NOMO-1 treated with DMSO at 0.1 percent for 48 hours (cell line): Measurements from ENCODE around the gene B3GALT5.

Experiments used
- DNase-seq: peaks from one replicate; lab custom pipeline; 2025; ENCODE audit not compliant: unreplicated experiment; lab: John Stamatoyannopoulos, UW

The B3GALT5 gene

DNA sequence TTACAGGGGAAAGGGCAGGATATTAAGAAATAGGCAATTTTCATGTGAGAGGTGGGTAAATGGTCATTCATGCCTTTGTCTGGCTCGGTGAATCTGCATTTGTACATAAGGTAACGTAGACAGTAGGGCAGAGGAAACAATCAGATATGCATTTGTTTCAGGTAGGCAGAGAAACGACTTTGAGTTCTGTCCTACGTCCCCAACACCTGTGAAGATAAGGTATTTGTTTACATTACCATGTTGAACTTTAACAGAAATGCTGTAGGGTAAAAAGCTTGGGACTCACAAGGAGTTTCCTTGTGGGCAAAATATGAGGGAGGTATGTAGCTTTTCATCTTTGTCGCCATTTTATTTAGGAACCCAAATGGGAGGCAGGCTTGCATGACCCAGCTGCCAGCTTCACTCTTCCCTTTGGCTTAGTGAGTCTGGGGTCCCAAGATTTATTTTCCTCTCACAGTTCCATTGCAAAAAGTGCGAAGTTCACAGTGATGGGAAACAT is 31.4 kb downstream of the B3GALT5 start:
- DNase-seq, result no peak

DNA sequence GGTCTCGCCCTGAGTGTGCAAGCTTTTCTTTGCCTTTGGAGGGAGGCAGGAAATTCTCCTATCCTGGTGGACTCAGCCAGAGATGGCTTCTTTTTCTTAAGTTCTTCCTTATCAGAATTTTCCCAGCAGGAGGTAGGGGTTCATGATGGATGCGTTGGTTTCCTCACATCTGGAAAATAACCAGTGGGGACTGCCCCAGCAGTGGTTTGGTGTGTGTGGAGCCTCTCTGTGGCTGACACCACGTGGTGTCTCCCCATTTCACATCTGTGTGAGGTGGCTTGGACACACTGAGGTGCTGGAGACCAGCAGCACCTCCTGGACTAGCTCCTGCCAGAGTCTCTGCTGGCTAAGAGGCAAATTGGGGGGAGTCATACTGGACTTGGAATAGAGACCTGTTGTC is 32.6 kb downstream of the B3GALT5 start:
- DNase-seq, result no peak

DNA sequence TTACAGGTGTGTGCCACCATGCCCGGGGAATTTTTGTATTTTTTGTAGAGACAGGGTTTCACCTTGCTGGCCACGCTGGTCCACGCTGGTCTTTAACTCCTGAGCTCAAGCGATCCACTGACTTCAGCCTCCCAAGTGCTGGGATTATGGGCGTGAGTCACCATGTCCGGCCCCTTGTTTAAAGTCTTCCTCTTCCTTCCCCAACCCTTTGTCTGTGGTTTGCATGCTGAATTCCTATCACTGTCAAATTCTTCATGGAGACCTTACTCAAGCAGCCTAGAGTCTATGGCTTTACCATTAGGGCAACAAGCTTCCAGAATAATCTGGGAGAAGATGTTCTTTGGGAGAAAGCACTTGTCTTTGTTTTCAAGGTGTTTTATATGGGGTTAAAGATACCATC is 34.7 kb downstream of the B3GALT5 start:
- DNase-seq, result no peak

DNA sequence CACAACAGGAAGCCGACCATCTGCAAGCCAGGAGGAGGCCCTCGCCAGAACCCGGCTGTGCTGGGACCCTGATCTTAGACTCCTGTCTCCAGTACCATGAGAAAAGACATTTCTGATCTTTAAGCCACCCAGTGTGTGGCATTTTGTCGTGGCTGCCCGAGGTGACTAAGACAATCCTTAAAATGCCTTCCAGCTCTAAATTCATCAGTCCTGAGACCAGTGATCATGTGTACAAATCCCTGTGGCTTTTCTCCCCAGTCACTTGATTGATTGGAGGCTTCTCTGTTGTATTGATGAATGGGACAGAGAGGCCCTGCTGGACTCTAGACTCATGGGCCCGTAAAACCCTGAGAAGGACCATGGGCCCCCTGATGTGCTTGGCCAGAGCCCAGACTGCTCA is 36.1 kb downstream of the B3GALT5 start:
- DNase-seq, result no peak

DNA sequence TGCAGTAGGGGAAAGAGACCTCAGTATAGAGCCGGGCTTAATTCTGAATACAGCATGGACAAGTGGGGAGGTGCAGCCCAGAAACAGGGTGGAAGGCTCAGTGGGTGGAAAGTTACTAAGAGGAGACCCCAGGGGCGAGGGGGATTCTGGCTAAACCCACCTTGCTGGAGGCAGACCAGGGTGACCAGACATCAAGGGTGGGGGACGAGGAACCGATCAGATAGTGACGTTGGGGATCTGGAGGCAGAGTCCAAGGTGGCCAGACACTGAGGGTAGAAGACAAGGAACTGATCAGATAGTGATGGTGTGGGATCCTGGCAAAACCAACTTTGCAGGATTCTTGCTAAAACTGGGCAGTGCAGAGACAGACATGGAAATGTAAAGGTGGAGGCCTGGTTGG is 36.8 kb downstream of the B3GALT5 start:
- DNase-seq, result no peak

DNA sequence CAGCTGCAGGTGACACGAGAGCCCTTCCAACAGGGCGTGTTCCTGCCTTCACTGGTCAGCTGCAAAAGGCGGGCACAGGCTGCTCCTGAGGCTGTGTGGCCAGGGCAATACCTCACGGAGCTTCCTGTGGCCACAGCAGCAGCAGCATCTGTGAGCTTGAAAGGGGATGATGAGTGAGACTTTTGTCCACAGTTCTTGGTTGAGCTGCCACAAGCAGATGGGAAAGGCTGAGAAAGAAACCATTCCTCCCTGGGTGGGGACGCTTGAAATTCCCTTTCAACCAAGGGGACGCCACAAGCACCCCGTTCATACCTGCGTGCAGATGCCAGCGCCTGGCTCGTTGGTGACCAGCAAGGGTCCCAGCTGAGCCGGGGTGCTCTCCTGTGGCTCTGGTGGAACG is 37.6 kb downstream of the B3GALT5 start:
- DNase-seq, result no peak

DNA sequence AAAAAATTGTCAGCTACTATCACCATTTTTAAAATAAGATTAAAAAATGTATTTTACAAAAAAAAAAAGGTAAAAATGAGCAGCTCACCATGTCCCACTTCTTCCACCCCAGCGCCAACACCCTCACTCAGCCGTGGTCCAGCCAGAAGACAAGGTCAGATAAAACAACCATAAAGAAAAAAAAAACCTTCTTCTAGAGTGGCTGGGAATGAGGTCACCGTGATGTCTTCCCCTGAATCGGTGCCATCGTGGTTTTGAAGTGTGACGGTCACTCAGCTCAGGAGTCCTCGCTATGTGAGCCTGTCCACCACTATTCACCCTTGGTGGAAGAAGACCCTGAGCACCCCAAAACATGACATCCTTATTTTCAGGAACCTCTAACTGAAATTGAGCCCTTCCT is 38.1 kb downstream of the B3GALT5 start:
- no peak for DNase-seq

DNA sequence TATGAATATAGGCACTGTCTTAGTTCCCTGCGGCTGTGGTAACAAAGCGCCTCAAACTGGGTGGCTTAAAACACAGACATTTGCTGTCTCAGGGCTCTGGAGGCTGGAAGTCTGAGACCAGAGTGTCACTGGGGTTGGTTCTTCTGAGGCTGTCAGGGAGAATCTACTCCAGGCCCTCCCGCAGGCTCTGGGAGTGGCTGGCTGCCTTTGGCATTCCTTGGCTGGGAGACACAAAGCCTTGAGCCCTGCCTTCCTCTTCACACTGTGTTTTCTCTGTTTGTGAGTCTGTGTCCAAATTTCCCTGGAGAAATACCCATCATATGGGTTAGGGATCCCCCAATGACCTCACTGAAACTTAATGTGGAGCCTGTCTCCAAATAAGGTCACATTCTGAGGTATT is 38.5 kb downstream of the B3GALT5 start:
- DNase-seq, result no peak

DNA sequence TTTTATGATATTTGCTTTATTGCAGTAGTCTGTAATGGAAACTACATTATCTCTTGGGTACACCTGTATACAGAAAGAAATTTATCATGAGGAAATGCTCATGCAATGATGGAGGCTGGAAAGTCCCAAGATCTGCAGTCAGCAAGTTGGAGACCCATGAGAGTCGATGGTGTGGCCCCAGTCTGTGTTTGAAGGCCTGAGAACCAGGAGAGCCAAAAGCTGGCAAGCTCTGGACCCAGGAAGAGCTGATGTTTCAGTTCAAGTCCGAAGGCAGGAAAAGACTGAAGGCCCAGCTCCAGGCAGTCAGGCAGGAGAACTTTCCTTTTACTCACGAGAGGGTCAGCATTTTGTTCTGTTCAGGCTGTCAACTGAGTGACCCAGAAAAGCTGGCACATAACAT is 42.2 kb downstream of the B3GALT5 start:
- no peak for DNase-seq

DNA sequence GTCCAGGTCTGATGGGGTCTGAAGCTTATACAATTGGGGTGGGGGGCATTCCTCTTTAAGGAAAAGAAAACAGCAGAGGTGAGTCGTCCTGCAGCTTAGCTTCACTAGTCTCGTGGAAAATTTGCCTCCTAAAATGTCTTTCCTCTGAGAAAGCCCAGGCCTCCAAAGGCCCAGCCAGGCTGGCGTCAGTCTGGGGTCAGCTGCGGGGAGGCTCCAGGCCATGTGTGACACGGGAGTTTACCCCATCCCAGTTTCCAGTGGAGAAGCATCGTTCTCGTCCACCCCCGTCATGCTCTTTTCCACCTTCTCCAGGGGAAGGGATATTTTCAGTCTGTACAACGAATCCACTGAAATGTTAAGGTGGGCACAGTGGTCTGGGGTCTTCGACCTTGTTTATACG is 42.8 kb downstream of the B3GALT5 start:
- no peak for DNase-seq

DNA sequence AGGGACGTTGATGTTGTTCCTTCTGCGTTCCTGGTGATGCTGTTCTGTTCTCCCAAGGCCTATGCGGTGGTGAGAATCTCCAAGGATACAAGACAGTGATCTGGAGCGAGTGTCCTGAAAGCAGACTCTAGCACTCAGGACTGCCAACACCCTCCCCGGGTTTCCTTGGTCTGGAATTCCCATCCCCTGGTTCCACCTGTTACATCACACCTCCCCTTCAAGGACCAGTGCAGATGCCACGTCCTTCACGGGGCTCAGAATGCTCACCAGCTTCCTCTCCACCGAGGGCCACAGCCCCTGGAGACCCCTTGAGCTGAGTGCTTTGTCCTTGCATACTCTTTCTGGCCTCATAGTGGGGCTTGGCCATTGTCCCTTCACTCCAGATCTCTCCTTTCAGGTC is 43.5 kb downstream of the B3GALT5 start:
- DNase-seq, result no peak

DNA sequence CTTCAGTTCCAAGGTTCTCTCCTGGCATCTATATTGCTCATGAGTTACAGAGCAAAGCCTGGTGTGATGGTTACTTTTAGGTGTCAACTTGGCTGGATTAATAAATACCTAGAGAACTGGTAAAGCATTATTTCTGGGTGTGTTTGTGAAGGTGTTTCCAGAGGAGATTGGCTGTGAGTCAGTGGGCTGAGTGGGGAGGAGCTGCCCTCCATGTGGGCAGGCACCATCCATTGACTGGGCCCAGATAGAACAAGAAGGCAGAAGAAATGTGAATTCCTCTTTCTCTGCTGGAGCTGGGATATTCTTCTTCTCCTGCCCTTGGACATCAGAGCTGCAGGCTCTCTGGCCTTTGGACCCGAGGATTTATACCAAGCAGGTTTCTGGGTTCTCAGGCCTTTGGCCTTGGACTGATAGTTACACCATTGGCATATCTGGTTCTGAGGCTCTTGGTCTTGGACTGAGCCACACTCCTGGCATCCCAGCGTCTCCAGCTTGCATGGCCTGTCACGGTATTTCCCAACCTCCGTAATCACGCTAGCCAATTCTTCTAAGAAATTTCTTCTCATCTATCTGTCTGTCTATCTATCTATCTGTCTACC is 44.5 kb downstream of the B3GALT5 start:
- no peak for DNase-seq

DNA sequence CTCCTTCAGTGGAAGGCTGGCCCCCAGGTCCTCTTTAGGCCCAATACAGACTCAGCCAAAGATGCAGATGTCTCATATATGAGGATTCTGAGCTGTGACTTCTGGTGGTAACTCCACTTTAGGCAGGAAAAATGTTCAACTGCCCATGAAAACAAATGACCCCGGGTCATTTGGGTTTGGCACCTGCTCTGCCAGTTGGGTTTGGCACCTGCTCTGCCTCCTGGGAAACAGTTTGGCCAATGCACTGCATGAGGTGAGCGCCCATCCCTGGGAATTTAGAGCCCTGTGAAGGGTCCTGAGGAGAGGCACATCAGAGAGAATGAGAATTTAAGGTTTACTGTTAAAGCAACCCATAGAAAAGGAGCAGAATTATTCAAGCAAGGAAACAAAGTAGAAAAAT is 45.3 kb downstream of the B3GALT5 start:
- no peak for DNase-seq

DNA sequence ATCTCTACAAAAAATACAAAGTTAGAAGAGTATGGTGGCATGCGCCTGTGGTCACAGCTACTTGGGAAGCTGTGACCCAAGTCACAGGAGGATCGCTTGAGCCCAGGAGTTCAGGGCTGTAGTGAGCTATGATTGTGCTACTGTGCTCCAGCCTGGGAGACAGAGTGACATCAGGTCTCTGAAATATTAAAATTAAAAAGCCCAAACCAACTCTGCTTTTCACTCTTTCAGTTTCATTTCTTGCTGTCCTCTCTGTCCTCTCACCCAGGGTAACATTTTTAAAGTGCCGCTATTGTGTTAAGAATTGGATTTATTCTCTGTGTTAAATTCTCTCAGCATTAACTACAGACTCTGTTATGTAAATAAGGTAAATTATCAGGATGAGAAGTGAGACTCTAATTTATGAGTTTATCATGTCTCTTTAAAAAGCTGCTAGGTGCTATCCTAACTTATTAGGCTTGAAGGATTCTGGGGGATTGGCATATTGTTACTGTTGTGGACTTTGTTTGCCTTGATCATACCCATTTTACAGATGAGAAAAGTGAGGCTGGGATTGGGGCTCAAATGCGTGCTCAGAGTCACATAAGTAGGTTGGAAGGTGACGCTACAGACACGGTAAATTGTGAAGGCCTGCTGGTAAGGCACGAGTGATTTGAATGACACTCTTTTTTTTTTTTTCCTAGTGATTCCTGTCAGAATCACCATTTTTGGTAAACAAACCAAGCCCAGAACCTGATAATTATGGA is 46.5 kb downstream of the B3GALT5 start:
- no peak for DNase-seq

DNA sequence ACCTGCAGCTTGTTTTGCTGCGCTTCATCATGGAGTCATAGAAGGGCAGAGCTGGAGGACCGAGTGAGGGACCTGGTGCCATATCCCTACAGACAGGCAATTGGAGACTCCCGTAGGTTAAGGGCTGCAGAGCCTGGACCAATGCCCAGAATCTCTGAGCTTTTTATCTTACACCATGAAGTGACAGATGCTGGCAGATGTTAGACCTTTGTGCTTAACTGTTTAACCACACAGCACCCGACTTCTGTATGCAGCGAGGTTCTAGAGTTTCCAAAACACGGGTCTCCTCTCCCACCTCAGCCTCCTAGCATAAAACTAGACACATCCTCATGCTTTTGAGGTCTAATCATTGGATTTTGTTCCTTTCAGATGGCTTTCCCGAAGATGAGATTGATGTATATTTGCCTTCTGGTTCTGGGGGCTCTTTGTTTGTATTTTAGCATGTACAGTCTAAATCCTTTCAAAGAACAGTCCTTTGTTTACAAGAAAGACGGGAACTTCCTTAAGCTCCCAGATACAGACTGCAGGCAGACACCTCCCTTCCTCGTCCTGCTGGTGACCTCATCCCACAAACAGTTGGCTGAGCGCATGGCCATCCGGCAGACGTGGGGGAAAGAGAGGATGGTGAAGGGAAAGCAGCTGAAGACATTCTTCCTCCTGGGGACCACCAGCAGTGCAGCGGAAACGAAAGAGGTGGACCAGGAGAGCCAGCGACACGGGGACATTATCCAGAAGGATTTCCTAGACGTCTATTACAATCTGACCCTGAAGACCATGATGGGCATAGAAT is 47.6 kb downstream of the B3GALT5 start:
- DNase-seq, result no peak

DNA sequence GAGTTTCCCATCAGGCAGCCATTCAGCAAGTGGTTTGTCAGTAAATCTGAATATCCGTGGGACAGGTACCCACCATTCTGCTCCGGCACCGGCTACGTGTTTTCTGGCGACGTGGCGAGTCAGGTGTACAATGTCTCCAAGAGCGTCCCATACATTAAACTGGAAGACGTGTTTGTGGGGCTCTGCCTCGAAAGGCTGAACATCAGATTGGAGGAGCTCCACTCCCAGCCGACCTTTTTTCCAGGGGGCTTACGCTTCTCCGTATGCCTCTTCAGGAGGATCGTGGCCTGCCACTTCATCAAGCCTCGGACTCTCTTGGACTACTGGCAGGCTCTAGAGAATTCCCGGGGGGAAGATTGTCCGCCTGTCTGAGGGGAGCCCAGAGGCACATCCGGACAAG is 48.4 kb downstream of the B3GALT5 start:
- DNase-seq, result no peak

DNA sequence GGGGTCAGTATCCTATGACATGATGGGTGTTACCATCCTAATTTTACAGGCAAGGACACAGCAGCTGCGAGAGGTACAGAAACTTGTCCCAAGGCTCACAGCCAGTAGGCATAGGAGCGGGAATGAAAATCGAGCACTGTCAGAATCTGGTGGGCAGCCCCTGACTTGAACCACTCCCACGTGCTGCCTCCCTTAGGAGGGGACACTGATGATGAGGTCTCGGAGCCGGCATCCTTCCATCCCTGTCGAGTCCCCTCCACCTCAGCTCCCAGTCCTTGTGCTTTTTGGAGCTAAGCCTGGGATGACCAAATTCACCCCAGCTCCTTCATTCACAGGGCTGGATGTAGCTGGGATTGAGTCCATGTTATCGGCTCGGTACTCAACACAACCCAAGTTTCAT is 49.0 kb downstream of the B3GALT5 start:
- DNase-seq, result no peak

DNA sequence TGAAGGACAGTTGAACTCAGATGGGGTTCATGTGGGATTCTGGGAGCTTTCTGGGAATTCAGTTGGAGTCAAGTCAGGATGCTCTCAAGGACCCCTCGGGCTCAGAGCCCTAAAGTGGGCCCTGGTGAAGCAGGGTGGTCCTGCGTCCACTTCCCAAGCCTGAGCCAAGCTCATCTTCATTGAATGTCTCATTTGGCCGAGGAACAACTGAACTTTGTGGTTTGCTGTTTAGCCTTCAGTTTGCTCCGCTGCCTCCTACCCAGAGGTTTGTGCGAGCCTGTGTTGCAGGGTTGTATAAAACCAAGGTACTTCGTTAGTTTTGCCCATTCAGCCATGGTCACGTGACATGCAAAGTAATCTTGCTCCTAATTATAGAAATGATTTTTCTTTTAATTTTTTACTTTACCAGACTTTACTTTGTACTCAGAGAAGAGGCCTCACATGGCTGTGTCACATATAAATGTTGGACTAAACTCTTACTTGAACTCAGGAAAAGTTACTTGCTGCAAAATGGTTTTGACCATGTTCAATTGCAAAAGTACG is 49.7 kb downstream of the B3GALT5 start:
- DNase-seq, result no peak

DNA sequence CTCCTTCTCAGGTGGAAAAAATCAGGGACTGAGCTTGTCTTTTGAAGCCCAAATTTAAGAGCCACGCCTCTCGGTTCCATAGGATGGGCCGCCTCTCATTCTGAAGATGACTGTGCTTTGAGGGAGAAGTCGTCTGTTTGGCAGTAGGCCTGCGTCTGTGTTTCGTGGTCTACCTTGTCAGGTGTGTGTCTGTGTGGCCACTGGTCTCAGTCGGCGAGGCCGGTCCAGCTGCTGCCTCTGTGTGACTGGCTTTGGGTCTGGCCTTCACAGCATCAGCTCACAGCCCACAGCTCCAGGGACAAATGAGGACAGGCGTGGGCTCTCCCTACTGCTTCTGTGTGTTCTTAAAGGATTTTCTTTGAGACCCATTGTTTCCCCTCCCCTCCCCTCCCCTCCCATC is 50.3 kb downstream of the B3GALT5 start:
- DNase-seq, result no peak

DNA sequence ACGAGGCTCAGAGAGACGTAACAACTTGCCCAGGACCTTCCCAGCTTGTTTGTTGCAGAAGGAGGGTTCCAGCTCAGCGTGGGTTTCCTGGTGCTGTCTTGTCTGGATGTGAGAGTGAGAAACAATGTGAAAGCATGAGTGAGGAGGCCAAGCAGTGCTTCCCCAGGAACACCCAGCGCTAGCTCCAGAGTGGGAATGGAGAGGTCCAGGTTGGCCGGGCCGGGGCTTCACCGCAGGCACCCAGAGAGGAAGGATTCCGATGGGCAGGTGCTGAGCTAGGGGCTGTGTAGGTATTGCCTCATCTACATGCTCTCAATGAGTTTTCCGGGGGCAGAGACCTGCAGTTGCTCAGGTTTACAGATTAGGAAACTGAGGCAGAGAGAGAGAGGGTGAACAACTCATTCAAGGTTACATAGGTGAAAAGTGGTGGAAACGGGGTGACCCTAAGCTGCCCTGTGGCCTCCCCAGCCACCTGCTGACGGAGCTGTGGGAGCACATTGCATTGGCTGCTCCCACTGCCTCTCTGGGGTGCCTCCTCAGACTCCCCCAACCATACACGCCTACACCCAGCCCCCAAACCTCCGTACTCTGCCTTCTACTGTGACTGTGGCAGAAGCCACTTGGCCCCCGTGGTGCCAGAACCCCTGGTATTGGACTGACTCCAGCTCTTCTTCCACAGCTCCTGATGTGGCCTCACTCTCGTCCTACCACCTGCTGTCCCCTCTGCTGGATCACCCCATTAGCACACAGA is 51.2 kb downstream of the B3GALT5 start:
- DNase-seq, result no peak

DNA sequence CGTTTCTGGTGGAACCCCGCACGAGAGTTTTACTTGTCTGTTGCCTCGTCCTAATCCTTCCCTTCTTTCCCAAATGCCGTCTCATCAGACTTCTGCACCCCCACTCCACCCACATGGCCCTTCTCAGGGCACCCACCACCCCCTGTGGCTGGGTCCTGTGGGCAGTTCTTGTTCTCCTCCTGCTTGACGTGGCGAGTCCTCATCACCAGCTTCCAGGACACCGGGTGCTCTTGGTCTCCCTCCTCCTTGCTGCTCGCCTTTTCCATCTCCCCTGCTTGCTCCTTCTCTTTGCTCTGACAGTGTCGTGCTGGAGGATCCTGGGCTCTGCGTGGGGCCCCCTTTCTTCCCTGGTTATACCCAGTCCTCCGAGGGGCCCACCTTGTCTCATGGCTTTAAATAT is 51.8 kb downstream of the B3GALT5 start:
- DNase-seq, result no peak
